H9 (cell line): ENCODE measurements around the gene ERC2. TPM values are rescaled to one million over a fixed set of nuclear protein-coding genes. Genes with fewer than 3 reads are reported as not detected.

ENCODE experiments used
- DNase-seq: peaks from one replicate; pipeline ENCODE4 v3.0.0-alpha.2; 2017
- H2AFZ ChIP-seq: one replicate; pipeline ENCODE4 v1.6.1; 2013; ENCODE audit warnings: mild to moderate bottlenecking, low read length, control low read depth, moderate library complexity
- H2AK5ac ChIP-seq: 2 replicates; pipeline ENCODE4 v1.6.1; 2013; ENCODE audit warnings: low read length, control low read depth, mixed read lengths; ENCODE audit not compliant: insufficient read length
- H2BK120ac ChIP-seq: one replicate; pipeline ENCODE4 v1.6.1; 2013; ENCODE audit warnings: low read depth, mild to moderate bottlenecking, low read length, control low read depth, inconsistent platforms; ENCODE audit not compliant: poor library complexity, severe bottlenecking
- H2BK12ac ChIP-seq: 2 replicates; pipeline ENCODE4 v1.6.1; 2013; ENCODE audit warnings: low read length, control low read depth, mixed read lengths, low read depth; ENCODE audit not compliant: insufficient read length
- H2BK15ac ChIP-seq: 2 replicates; pipeline ENCODE4 v1.6.1; 2013; ENCODE audit warnings: low read depth, low read length, control low read depth
- H2BK20ac ChIP-seq: one replicate; pipeline ENCODE4 v1.6.1; 2013; ENCODE audit warnings: low read depth, mild to moderate bottlenecking, low read length, control low read depth, inconsistent platforms; ENCODE audit not compliant: poor library complexity, severe bottlenecking
- H2BK5ac ChIP-seq: 2 replicates; pipeline ENCODE4 v1.6.1; 2013; ENCODE audit warnings: low read length, control low read depth, mixed read lengths; ENCODE audit not compliant: insufficient read length
- H3K14ac ChIP-seq: 2 replicates; pipeline ENCODE4 v1.6.1; 2013; ENCODE audit warnings: low read length, control low read depth; ENCODE audit not compliant: insufficient read depth
- H3K18ac ChIP-seq: 2 replicates; pipeline ENCODE4 v1.6.1; 2013; ENCODE audit warnings: low read depth, mild to moderate bottlenecking, mixed read lengths, low read length, control low read depth; ENCODE audit not compliant: insufficient read length
- H3K23ac ChIP-seq: 2 replicates; pipeline ENCODE4 v1.6.1; 2013; ENCODE audit warnings: low read length, control low read depth, mixed read lengths, low read depth; ENCODE audit not compliant: insufficient read length
- H3K23me2 ChIP-seq: 2 replicates; pipeline ENCODE4 v1.6.1; 2013; ENCODE audit warnings: low read depth, mild to moderate bottlenecking, mixed read lengths, low read length, control low read depth; ENCODE audit not compliant: insufficient read length, poor library complexity, severe bottlenecking
- H3K27ac ChIP-seq: 2 replicates; pipeline ENCODE4 v1.5.1; 2013; ENCODE audit warnings: low read length, control low read depth, mixed read lengths, low read depth; ENCODE audit not compliant: insufficient read length
- H3K27me3 ChIP-seq: 2 replicates; pipeline ENCODE4 v1.6.1; 2013; ENCODE audit warnings: low read length, control low read depth, inconsistent platforms; ENCODE audit not compliant: insufficient read depth
- H3K4ac ChIP-seq: 2 replicates; pipeline ENCODE4 v1.6.1; 2013; ENCODE audit warnings: low read depth, mild to moderate bottlenecking, control low read depth, inconsistent platforms, low read length, moderate library complexity
- H3K4me1 ChIP-seq: 2 replicates; pipeline ENCODE4 v1.6.1; 2013; ENCODE audit warnings: low read length, control low read depth, inconsistent platforms; ENCODE audit not compliant: insufficient read depth
- H3K4me2 ChIP-seq: 2 replicates; pipeline ENCODE4 v1.6.1; 2013; ENCODE audit warnings: low read length, control low read depth, mixed read lengths; ENCODE audit not compliant: insufficient read length, insufficient read depth
- H3K56ac ChIP-seq: 2 replicates; pipeline ENCODE4 v1.6.1; 2013; ENCODE audit warnings: low read depth, mild to moderate bottlenecking, mixed read lengths, low read length, control low read depth; ENCODE audit not compliant: insufficient read length
- H3K79me1 ChIP-seq: 2 replicates; pipeline ENCODE4 v1.6.1; 2013; ENCODE audit warnings: low read depth, mild to moderate bottlenecking, moderate library complexity, low read length, control low read depth, inconsistent platforms; ENCODE audit not compliant: insufficient read depth, poor library complexity, severe bottlenecking
- H3K79me2 ChIP-seq: 2 replicates; pipeline ENCODE4 v1.6.1; 2013; ENCODE audit warnings: low read length, control low read depth, inconsistent platforms; ENCODE audit not compliant: insufficient read depth
- H3K9ac ChIP-seq: 2 replicates; pipeline ENCODE4 v1.6.1; 2013; ENCODE audit warnings: low read length, control low read depth, mixed read lengths; ENCODE audit not compliant: insufficient read length; ENCODE audit errors: extremely low read depth
- H3K9me3 ChIP-seq: one replicate; pipeline ENCODE4 v1.6.1; 2013; ENCODE audit warnings: low read depth, low read length, inconsistent platforms; ENCODE audit not compliant: control insufficient read depth
- H3T11ph ChIP-seq: one replicate; pipeline ENCODE4 v1.6.1; 2013; ENCODE audit warnings: mild to moderate bottlenecking, low read length, control low read depth, inconsistent platforms
- H4K20me1 ChIP-seq: one replicate; pipeline ENCODE4 v1.6.1; 2013; ENCODE audit not compliant: control insufficient read depth, insufficient read length, insufficient read depth
- H4K5ac ChIP-seq: 2 replicates; pipeline ENCODE4 v1.6.1; 2013; ENCODE audit warnings: low read depth, mild to moderate bottlenecking, mixed read lengths, low read length, control low read depth; ENCODE audit not compliant: insufficient read length
- H4K8ac ChIP-seq: replicated peaks from 2 replicates; pipeline ENCODE4 v1.6.1; 2013; ENCODE audit warnings: low read length, control low read depth, mixed read lengths, low read depth; ENCODE audit not compliant: insufficient read length
- H4K91ac ChIP-seq: 2 replicates; pipeline ENCODE4 v1.6.1; 2013; ENCODE audit warnings: low read depth, mild to moderate bottlenecking, moderate library complexity, mixed read lengths, low read length, control low read depth; ENCODE audit not compliant: insufficient read length
- H3K27ac Mint-ChIP-seq, 3 experiments: 2 replicates in 2 of 3; 3 replicates in 1 of 3; pipeline ENCODE4 v1.8.0; 2020 to 2021; ENCODE audit warnings: mixed read lengths in 3 of 3, mild to moderate bottlenecking in 1 of 3, moderate library complexity in 1 of 3
- H3K27me3 Mint-ChIP-seq: 2 replicates; pipeline ENCODE4 v1.8.0; 2021; ENCODE audit warnings: low read depth, mild to moderate bottlenecking, moderate library complexity, mixed read lengths
- H3K36me3 Mint-ChIP-seq, 3 experiments: 2 replicates in 2 of 3; 3 replicates in 1 of 3; pipeline ENCODE4 v1.8.0; 2020 to 2021; ENCODE audit warnings: low read depth in 3 of 3, mixed read lengths in 3 of 3; ENCODE audit not compliant: insufficient read depth in 1 of 3
- H3K4me1 Mint-ChIP-seq, 2 experiments: 2 replicates each; pipeline ENCODE4 v1.8.0; 2020; ENCODE audit warnings: mixed read lengths in 2 of 2
- H3K4me3 Mint-ChIP-seq, 2 experiments: 2 replicates in 1 of 2; 3 replicates in 1 of 2; pipeline ENCODE4 v1.8.0; 2020 to 2021; ENCODE audit warnings: mild to moderate bottlenecking in 2 of 2, mixed read lengths in 2 of 2, moderate library complexity in 1 of 2
- H3K9me3 Mint-ChIP-seq, 2 experiments: 2 replicates in 1 of 2; 3 replicates in 1 of 2; pipeline ENCODE4 v1.8.0; 2020; ENCODE audit warnings: mild to moderate bottlenecking in 2 of 2, mixed read lengths in 2 of 2, moderate library complexity in 1 of 2
- WGBS: extraction: QIAGEN DNeasy Blood & Tissue Kit; methylation state at CpG from one replicate; pipeline ENCODE4 v1.1.7; 2013; ENCODE audit warnings: missing lambda C conversion rate, low lambda C conversion rate, mixed read lengths; ENCODE audit not compliant: insufficient read length; ENCODE audit errors: extremely low coverage; 5-methylcytosine and 5-hydroxymethylcytosine counted together
- total RNA-seq: library from RNA; stranded (reverse); gene quantifications from 2 replicates; pipeline ENCODE4 v1.2.1, GENCODE V29; 2021
- TF ChIP-seq, protein P1 (sequence below): fragments of 200-600 bp; sonication (generic); conservative IDR thresholded peaks from 3 replicates; pipeline ENCODE4 v1.8.0; 2021; ENCODE audit warnings: antibody characterized with exemption, mild to moderate bottlenecking

Gene ERC2
- total RNA-seq, 1 experiment from 2014 or later, result 15.4 TPM

DNA sequence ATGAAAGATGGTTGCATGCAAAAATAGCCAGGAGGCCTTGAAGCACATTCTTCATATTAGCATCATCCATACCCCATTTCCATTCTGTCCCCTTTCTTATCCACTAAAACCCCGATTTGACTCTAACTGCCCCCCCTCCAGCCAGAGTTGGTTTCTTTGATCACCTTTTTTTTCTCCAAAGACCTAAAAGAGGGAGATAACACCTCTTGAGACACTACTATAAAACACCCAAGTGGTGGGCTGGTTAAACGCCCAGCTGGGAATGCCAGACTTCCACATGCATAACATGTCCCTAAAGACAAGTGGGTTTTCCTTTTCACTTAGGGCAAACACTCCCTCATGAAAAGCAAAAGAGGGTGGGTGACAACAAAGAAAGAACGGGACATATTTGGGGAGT is 847.2 kb downstream of the ERC2 start:
- no peak overlapping the region for H3K9ac ChIP-seq
- no peaks in the 10 kb centered on the region for H3K79me1 ChIP-seq
- Mint-ChIP-seq H3K9me3 (no peaks in the 10 kb centered on the region), H3K27me3 (peaks cover 3% of the 10 kb centered on the region), H3K27ac (no peak overlapping the region), H3K36me3 (no peaks in the 10 kb centered on the region), H3K4me3 (no peak overlapping the region), H3K4me1 (peaks cover 26 to 37% of the 10 kb centered on the region in 2 experiments)
- H2BK20ac ChIP-seq, result no peak overlapping the region
- H3K27ac ChIP-seq, result no peak overlapping the region
- H3K14ac ChIP-seq, result no peak overlapping the region
- H3T11ph ChIP-seq, result no peak overlapping the region
- H4K20me1 ChIP-seq, result no peaks in the 10 kb centered on the region
- H3K27me3 ChIP-seq, result no peaks in the 10 kb centered on the region
- H3K23ac ChIP-seq, result no peak overlapping the region
- no peak overlapping the region for H2AFZ ChIP-seq
- H2BK15ac ChIP-seq, result no peak overlapping the region
- no peaks in the 10 kb centered on the region for H3K79me2 ChIP-seq
- no peak overlapping the region for H3K56ac ChIP-seq
- H3K4me1 ChIP-seq, result peaks cover 11% of the 10 kb centered on the region; the same call in 1 of the 2 replicates
- TF ChIP-seq, protein P1, sequence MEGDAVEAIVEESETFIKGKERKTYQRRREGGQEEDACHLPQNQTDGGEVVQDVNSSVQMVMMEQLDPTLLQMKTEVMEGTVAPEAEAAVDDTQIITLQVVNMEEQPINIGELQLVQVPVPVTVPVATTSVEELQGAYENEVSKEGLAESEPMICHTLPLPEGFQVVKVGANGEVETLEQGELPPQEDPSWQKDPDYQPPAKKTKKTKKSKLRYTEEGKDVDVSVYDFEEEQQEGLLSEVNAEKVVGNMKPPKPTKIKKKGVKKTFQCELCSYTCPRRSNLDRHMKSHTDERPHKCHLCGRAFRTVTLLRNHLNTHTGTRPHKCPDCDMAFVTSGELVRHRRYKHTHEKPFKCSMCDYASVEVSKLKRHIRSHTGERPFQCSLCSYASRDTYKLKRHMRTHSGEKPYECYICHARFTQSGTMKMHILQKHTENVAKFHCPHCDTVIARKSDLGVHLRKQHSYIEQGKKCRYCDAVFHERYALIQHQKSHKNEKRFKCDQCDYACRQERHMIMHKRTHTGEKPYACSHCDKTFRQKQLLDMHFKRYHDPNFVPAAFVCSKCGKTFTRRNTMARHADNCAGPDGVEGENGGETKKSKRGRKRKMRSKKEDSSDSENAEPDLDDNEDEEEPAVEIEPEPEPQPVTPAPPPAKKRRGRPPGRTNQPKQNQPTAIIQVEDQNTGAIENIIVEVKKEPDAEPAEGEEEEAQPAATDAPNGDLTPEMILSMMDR, result no peak
- no peak overlapping the region for H4K8ac ChIP-seq
- DNase-seq, result no peak
- H3K4me2 ChIP-seq, result no peak overlapping the region
- H3K4ac ChIP-seq, result no peak overlapping the region
- H2BK120ac ChIP-seq, result no peak overlapping the region
- no CpG with 5 or more reads among the region's 3 CpGs for WGBS
- H2BK12ac ChIP-seq, result no peak overlapping the region
- H4K5ac ChIP-seq, result no peak overlapping the region
- no peak overlapping the region for H3K18ac ChIP-seq
- no peak overlapping the region for H4K91ac ChIP-seq
- H3K23me2 ChIP-seq, result no peaks in the 10 kb centered on the region
- no peak overlapping the region for H2BK5ac ChIP-seq
- no peaks in the 10 kb centered on the region for H3K9me3 ChIP-seq
- no peak overlapping the region for H2AK5ac ChIP-seq
